MM.1S (cell line): ENCODE measurements around the gene PTPRN2.

Experiments
- CTCF ChIP-seq: fragments of 300-600 bp; sonication (generic); IDR thresholded peaks from 2 replicates; pipeline ENCODE4 v1.5.1; 2016; ENCODE audit warnings: antibody characterized with exemption, low read length, mixed read lengths
- EZH2 ChIP-seq: fragments of 300-600 bp; sonication (generic); optimal IDR thresholded peaks from 2 replicates; pipeline ENCODE3; 2017; ENCODE audit warnings: low read depth, mild to moderate bottlenecking, antibody characterized with exemption, low read length, mixed read lengths
- EZH2phosphoT487 ChIP-seq: fragments of 300-600 bp; sonication (generic); IDR thresholded peaks from 2 replicates; pipeline ENCODE4 v1.6.1; 2018; ENCODE audit warnings: antibody characterized with exemption, low read length

- no peak for TF ChIP-seq CTCF
- TF ChIP-seq EZH2: no peak
- no peak for TF ChIP-seq EZH2phosphoT487
Measured at GRCh38 chr7:158150234-158150633, 437.4 kb downstream of the PTPRN2 start.
